GM12865 (cell line): Measurements from ENCODE around the gene GPA33.

Experiments used
- DNase-seq: peaks from one replicate; pipeline ENCODE4 v3.0.0; 2010; ENCODE audit warnings: low read depth
- H3K4me3 ChIP-seq: 2 replicates; pipeline ENCODE4 v1.5.1; 2011; ENCODE audit warnings: mild to moderate bottlenecking, low read depth, low read length, control low read depth
- TF ChIP-seq, protein P1 (sequence below): IDR thresholded peaks from 2 replicates; pipeline ENCODE4 v1.5.1; 2011; ENCODE audit warnings: low read length, control low read depth, low read depth, inconsistent platforms; ENCODE audit not compliant: insufficient read depth; ENCODE audit errors: missing control alignments

The GPA33 gene

GRCh38 chr1:167059045-167059808 is 30.9 kb downstream of the GPA33 start:
- no peak overlapping the region for H3K4me3 ChIP-seq
- DNase-seq, result peak; percentile 69
- TF ChIP-seq, protein P1, sequence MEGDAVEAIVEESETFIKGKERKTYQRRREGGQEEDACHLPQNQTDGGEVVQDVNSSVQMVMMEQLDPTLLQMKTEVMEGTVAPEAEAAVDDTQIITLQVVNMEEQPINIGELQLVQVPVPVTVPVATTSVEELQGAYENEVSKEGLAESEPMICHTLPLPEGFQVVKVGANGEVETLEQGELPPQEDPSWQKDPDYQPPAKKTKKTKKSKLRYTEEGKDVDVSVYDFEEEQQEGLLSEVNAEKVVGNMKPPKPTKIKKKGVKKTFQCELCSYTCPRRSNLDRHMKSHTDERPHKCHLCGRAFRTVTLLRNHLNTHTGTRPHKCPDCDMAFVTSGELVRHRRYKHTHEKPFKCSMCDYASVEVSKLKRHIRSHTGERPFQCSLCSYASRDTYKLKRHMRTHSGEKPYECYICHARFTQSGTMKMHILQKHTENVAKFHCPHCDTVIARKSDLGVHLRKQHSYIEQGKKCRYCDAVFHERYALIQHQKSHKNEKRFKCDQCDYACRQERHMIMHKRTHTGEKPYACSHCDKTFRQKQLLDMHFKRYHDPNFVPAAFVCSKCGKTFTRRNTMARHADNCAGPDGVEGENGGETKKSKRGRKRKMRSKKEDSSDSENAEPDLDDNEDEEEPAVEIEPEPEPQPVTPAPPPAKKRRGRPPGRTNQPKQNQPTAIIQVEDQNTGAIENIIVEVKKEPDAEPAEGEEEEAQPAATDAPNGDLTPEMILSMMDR, result peak; percentile 96

GRCh38 chr1:167057241-167057688 is 32.9 kb downstream of the GPA33 start:
- peak; percentile 75 for DNase-seq
- TF ChIP-seq, protein P1, result peak; percentile 51
- H3K4me3 ChIP-seq, result no peak overlapping the region

DNA sequence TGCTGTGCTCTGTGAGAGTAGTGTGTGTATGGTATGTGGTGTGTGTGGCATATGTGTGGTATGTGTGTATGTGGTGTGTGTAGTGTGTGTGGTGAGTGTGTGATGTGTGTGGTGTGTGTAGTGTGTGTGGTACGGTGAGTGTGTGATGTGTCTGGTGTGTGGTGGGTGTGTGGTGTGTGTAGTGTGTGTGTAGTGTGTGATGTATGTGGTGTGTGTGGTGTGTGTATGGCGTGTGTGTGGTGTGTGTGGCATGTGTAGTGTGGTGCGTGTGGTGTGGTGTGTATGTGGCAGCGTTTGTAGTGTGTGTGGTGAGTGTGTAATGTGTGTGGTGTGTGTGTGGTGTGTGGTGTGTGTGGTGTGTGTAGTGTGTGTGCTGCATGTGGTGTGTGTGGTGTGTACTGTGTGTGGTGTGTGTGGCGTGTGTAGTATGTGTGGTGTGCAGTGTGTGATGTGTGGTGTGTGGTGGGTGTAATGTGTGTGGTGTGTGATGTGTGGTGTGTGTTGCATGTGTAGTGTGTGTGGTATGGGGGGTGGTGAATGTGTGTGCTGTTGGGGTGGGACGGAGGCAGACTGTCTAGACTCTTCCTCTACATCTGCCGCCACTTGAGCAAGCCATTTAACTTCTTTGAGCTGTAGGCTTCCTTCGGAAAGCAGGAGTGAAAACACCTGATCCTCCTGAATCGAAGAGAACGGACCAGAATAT is 33.5 kb downstream of the GPA33 start:
- TF ChIP-seq, protein P1, result no peak
- DNase-seq, result no peak
- no peak overlapping the region for H3K4me3 ChIP-seq

- DNase-seq, result no peak
- TF ChIP-seq, protein P1, result no peak
- no peak overlapping the region for H3K4me3 ChIP-seq
Observed at GRCh38 chr1:167054946-167055630, 35.1 kb downstream of the GPA33 start.

GRCh38 chr1:167054531-167054930 is 35.6 kb downstream of the GPA33 start:
- H3K4me3 ChIP-seq, result no peak overlapping the region
- TF ChIP-seq, protein P1, result no peak
- DNase-seq, result no peak

DNA sequence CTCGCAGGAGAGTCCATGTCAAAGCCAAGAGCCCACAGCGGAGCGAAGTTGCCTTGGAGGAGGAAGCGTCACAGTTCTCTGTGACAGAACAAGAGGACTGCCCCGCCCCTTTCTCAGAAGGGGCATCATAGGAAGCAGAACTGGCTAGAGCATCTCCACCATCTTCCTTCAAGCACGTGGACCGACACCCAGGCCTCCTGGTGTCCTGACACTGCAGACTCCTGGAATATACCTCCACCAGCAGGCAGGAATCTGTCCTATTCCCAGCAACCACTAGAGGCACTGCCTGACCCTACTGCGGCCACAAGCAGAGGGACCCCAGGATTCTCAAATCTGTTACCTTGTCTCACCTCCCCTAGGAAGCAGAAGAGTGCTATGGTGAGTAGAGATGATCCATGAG is 37.8 kb downstream of the GPA33 start:
- TF ChIP-seq, protein P1, result peak; percentile 38
- DNase-seq, result no peak
- H3K4me3 ChIP-seq, result no peak overlapping the region
